Natural killer cell treated with Interleukin-12 subunit alpha and Interleukin-12 subunit beta and Interleukin-15 and Interleukin-18, amount 100 ng/mL, for 72 hours (primary cell): ENCODE results near the gene PAX2. TPM values are rescaled to one million over a fixed set of nuclear protein-coding genes. Genes with fewer than 3 reads are reported as not detected.

Experiments
- ATAC-seq, 2 donors: fragments of 150-1000 bp; cut with Tn5 transposase in 1 of 2; sonication (Bioruptor Pico), chemical (Tn5 transposase) in 1 of 2; 2 replicates each; pipeline ENCODE4 v1.10.0; 2021
- DNase-seq: peaks from one replicate; pipeline ENCODE4 v3.0.0; 2022; ENCODE audit warnings: low spot score
- H3K27ac Mint-ChIP-seq, 2 donors: 1 replicate in 1 of 2; 2 replicates in 1 of 2; pipeline ENCODE4 v1.8.0; 2022; ENCODE audit warnings: mixed read lengths in 2 of 2, mild to moderate bottlenecking in 1 of 2, moderate library complexity in 1 of 2
- H3K27me3 Mint-ChIP-seq, 2 donors: 1 replicate in 1 of 2; 2 replicates in 1 of 2; pipeline ENCODE4 v1.8.0; 2022; ENCODE audit warnings: mixed read lengths in 2 of 2
- H3K36me3 Mint-ChIP-seq: one replicate; pipeline ENCODE4 v1.8.0; 2022; ENCODE audit warnings: mixed read lengths
- H3K4me1 Mint-ChIP-seq, 2 donors: 1 replicate in 1 of 2; 2 replicates in 1 of 2; pipeline ENCODE4 v1.8.0; 2022; ENCODE audit warnings: low read depth in 2 of 2, mixed read lengths in 2 of 2, mild to moderate bottlenecking in 1 of 2
- H3K4me3 Mint-ChIP-seq: one replicate; pipeline ENCODE4 v1.8.0; 2022; ENCODE audit warnings: mixed read lengths
- H3K9me3 Mint-ChIP-seq: 2 replicates; pipeline ENCODE4 v1.8.0; 2022; ENCODE audit warnings: mixed read lengths
- total RNA-seq, 2 donors: library from RNA; stranded (reverse); gene quantifications; one replicate each; pipeline ENCODE4 v1.2.3, GENCODE V29; 2022

Gene PAX2
- total RNA-seq, 2 donors from 2014 or later = not detected

- ATAC-seq = peak in 1 of 2 donors; percentile 56
Measured at GRCh38 chr10:100872034-100872791, 126.8 kb downstream of the PAX2 start.

GRCh38 chr10:100873146-100873826 is 127.9 kb downstream of the PAX2 start:
- no peaks in the 10 kb centered on the region for H3K36me3 Mint-ChIP-seq
- H3K4me3 Mint-ChIP-seq = no peak overlapping the region
- no peak overlapping the region for H3K27ac Mint-ChIP-seq
- peaks cover 9 to 18% of the 10 kb centered on the region in 2 donors for H3K27me3 Mint-ChIP-seq
- DNase-seq (no peak), ATAC-seq (no peak)
- H3K4me1 Mint-ChIP-seq = no peaks in the 10 kb centered on the region
- no peaks in the 10 kb centered on the region for H3K9me3 Mint-ChIP-seq

More at GRCh38 chr10:100872034-100872791, 126.8 kb downstream of the PAX2 start:
- no peaks in the 10 kb centered on the region for H3K36me3 Mint-ChIP-seq
- H3K27ac Mint-ChIP-seq = no peak overlapping the region
- H3K4me1 Mint-ChIP-seq = no peaks in the 10 kb centered on the region
- H3K4me3 Mint-ChIP-seq = no peak overlapping the region
- no peak for DNase-seq
- peaks cover 4 to 11% of the 10 kb centered on the region in 2 donors for H3K27me3 Mint-ChIP-seq
- H3K9me3 Mint-ChIP-seq = no peaks in the 10 kb centered on the region

GRCh38 chr10:100873827-100874326 is 128.5 kb downstream of the PAX2 start:
- no peaks in the 10 kb centered on the region for H3K4me1 Mint-ChIP-seq
- H3K27me3 Mint-ChIP-seq = peaks cover 9 to 18% of the 10 kb centered on the region in 2 donors
- DNase-seq (no peak), ATAC-seq (no peak)
- no peak overlapping the region for H3K27ac Mint-ChIP-seq
- H3K4me3 Mint-ChIP-seq = no peak overlapping the region
- H3K9me3 Mint-ChIP-seq = no peaks in the 10 kb centered on the region
- no peaks in the 10 kb centered on the region for H3K36me3 Mint-ChIP-seq

- Mint-ChIP-seq H3K4me3 (no peak overlapping the region), H3K27me3 (peaks cover 9 to 18% of the 10 kb centered on the region in 2 donors), H3K4me1 (no peaks in the 10 kb centered on the region), H3K27ac (no peak overlapping the region), H3K36me3 (no peaks in the 10 kb centered on the region), H3K9me3 (no peaks in the 10 kb centered on the region)
- ATAC-seq (no peak), DNase-seq (peak; percentile 16)
Measured at GRCh38 chr10:100874702-100875483, 129.5 kb downstream of the PAX2 start.

GRCh38 chr10:100875484-100876166 is 130.2 kb downstream of the PAX2 start:
- no peak for ATAC-seq
- H3K27me3 Mint-ChIP-seq = peaks cover 9 to 18% of the 10 kb centered on the region in 2 donors
- no peak overlapping the region for H3K27ac Mint-ChIP-seq
- no peaks in the 10 kb centered on the region for H3K4me1 Mint-ChIP-seq
- H3K36me3 Mint-ChIP-seq = no peaks in the 10 kb centered on the region
- no peaks in the 10 kb centered on the region for H3K9me3 Mint-ChIP-seq
- H3K4me3 Mint-ChIP-seq = no peak overlapping the region
- no peak for DNase-seq

- Mint-ChIP-seq H3K4me1 (no peaks in the 10 kb centered on the region), H3K4me3 (no peak overlapping the region), H3K27ac (peak overlapping the region in 1 of 2 donors; percentile 59), H3K36me3 (no peaks in the 10 kb centered on the region), H3K27me3 (peaks cover 9 to 18% of the 10 kb centered on the region in 2 donors), H3K9me3 (no peaks in the 10 kb centered on the region)
- peak; percentile 41 for DNase-seq
- no peak for ATAC-seq
Measured at GRCh38 chr10:100876585-100877460, 131.4 kb downstream of the PAX2 start.

GRCh38 chr10:100877461-100877850 is 132.1 kb downstream of the PAX2 start:
- H3K4me3 Mint-ChIP-seq = no peak overlapping the region
- H3K9me3 Mint-ChIP-seq = no peaks in the 10 kb centered on the region
- ATAC-seq (no peak), DNase-seq (no peak)
- H3K36me3 Mint-ChIP-seq = no peaks in the 10 kb centered on the region
- peaks cover 9 to 18% of the 10 kb centered on the region in 2 donors for H3K27me3 Mint-ChIP-seq
- no peak overlapping the region for H3K27ac Mint-ChIP-seq
- H3K4me1 Mint-ChIP-seq = no peaks in the 10 kb centered on the region

- H3K4me3 Mint-ChIP-seq = no peak overlapping the region
Measured at GRCh38 chr10:100878291-100878910, 133.0 kb downstream of the PAX2 start.

More at GRCh38 chr10:100878291-100878910, 133.0 kb downstream of the PAX2 start:
- H3K4me1 Mint-ChIP-seq = no peaks in the 10 kb centered on the region
- ATAC-seq = peak in 1 of 2 donors; percentile 40
- no peaks in the 10 kb centered on the region for H3K36me3 Mint-ChIP-seq
- peak; percentile 49 for DNase-seq
- H3K27me3 Mint-ChIP-seq = peaks cover 9 to 18% of the 10 kb centered on the region in 2 donors
- no peaks in the 10 kb centered on the region for H3K9me3 Mint-ChIP-seq
- no peak overlapping the region for H3K27ac Mint-ChIP-seq

Other genes starting within 250 kb of the PAX2 start
- 10 to 100 TPM; 22.7 to 62.2 TPM for gene SEC31B, start 225.7 kb upstream of the PAX2 start, total RNA-seq
- gene NDUFB8, start 215.7 kb upstream of the PAX2 start, total RNA-seq = 100 to 1,000 TPM; 165 to 209 TPM
- 10 to 100 TPM; 49.2 to 57.6 TPM for gene HIF1AN, start 209.6 kb upstream of the PAX2 start, total RNA-seq
- gene SLF2, start 167.4 kb downstream of the PAX2 start, total RNA-seq = 10 to 100 TPM; 27.8 to 44.3 TPM
- gene SEMA4G, start 223.9 kb downstream of the PAX2 start, total RNA-seq = under 1 TPM in 1 of 2 donors, not detected in 1; 0.19 TPM
- gene MRPL43, start 241.9 kb downstream of the PAX2 start, total RNA-seq = 10 to 100 TPM; 52.3 to 60.7 TPM
- 10 to 100 TPM; 13.6 to 34.2 TPM for gene TWNK, start 242.0 kb downstream of the PAX2 start, total RNA-seq